Umbilical cord (tissue), 2 donors: ENCODE results near the gene ANKDD1B. TPM values are rescaled to one million over a fixed set of nuclear protein-coding genes. Genes with fewer than 3 reads are reported as not detected.
A peak's percentile ranks its signal among the peaks of the same experiment; 100 is the strongest.

Experiments used
- DNase-seq: peaks from one replicate; pipeline ENCODE4 v3.0.0-alpha.2; 2015; ENCODE audit warnings: low spot score
- total RNA-seq: library from RNA; depleted of rRNA; stranded (reverse); fragments of >200 nt; gene quantifications from one replicate; pipeline ENCODE4 v1.2.3, GENCODE V29; 2014; ENCODE audit warnings: low replicate concordance; ENCODE audit not compliant: insufficient read depth

ANKDD1B gene
- total RNA-seq, 1 donor from 2014 or later = 6.0 TPM

DNA sequence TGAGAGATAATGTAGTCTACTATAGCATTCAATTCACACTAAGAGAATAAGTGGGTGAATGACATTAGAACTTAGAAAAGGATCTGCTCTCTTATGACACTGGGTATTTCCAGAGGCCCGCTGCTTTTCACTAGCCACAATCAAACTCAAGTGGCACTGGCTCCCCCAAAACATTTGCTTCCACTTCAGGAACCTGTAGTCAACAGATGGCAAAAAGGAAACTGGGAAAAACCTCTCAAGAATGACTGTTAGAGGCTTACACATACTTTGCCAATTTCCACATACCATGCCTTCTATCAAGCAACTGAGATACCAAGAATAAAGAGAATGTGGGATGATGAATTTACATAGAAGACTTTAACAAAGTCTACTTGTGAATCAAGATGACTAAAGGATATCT is 94.8 kb downstream of the ANKDD1B start:
- no peak for DNase-seq

DNA sequence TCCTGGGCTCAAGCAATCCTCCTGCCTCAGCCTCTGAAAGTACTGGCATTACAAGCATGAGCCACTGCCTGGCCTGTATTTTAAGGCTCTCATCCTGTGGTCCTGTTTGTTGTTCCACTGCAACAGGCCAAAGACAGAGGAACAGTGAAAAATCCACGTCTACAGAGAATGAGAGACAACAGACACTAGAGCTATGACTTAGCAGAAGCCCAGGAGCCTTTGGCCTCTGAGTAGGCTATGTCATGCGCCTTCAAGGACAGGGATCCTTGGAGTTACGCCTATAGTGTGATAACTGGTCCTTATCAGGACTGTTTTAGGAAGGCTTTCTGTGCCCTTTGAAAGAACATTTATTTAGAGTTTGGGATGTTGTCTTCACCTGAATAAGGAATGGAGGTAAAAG is 95.5 kb downstream of the ANKDD1B start:
- no peak for DNase-seq

DNA sequence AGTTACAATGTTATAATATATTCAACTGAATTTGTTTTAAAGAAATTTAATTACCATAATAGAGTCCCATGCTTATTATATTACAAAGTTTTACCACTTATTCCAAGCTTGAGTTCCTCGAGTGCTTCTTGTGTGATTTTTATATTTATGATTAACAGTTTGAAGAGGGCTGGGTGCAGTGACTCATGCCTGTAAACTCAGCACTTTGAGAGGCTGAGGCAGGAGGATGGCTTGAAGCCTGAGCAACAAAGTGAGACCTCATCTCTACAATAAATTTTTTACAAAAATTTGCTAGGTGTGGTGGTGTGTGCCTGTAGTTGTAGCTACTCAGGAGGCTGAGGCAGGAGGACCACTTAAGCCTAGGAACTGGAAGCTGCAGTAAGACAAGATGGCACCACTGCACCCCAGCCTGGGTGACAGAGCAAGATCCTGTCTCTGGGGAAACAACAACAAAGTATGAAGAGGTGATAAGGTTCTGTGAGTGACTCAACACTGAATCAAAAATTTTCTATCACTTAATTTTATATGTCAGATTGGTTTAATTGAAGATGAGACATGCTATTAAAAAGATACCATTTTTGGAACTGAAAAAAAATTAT is 96.8 kb downstream of the ANKDD1B start:
- no peak for DNase-seq

- no peak for DNase-seq
Measured at GRCh38 chr5:75710637-75711036, 99.4 kb downstream of the ANKDD1B start.

- DNase-seq = no peak
Measured at GRCh38 chr5:75711151-75711550, 99.9 kb downstream of the ANKDD1B start.

GRCh38 chr5:75712091-75712490 is 100.8 kb downstream of the ANKDD1B start:
- DNase-seq = no peak

DNA sequence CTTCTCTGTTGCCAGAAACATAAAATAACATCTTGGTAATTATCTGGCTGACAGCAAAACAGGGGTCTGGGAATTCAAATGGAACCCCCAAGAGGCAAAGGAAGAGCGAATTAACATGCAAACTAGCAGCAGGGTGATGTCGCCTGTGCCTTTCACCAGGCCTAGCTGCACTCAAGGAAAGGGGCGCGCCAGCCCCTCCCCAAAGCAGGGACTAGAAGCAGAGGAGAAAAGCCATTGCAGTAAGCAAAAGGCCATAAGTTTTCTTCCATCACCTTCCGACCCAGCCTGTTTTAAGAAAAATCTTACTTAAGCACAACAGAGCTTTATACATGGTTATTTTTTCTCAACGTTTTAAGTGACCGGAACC is 105.4 kb downstream of the ANKDD1B start:
- DNase-seq = no peak

DNA sequence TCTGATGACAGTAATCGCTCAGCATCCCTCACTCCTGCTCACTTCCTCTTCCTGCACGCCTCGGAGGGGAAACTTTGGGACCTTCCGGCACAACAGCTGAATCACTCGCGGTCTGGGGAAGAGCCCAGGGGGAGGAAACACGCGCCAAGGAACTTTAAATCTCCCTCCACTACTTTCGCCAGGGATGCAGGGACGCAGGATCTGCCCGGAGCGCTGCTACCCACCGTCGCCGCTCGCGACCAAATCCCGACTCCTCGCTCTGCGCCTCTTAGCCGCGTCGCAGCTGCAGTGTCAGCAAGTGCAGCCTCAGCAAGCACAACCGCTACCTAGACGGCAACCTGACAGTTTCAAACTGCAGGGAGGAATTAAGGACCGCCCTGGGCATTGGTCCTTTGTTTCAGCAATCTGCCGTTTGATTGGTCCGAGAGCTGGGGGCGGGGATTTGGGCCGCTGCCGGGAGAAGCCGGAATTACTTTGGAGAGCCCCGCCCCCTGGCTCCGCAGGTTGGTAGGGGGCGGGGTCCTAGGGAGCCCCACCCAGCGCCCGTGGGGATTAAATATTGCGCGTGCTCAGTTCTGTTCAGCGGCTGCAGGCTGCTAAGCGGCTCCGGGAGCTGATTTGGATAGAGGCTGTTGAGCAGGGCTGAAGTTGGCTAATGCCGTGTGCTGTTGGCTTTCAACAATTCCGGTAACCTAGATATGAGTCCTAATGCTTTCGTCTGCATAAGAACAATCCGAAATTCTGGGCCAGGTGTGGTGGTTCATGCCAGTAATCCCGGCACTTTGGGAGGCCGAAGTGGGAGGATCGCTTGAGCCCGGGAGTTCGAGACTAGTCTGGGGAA is 106.0 kb downstream of the ANKDD1B start, which contains the start of gene POC5:
Gene POC5, minus strand, starts transcription at position 356 of the 841 bp plus-strand sequence. CDS start 4,500 bp downstream, outside the sequence.
- DNase-seq = peak; percentile 96

- no peak for DNase-seq
Measured at GRCh38 chr5:75720882-75721281, 109.6 kb downstream of the ANKDD1B start.

Other genes starting within 250 kb of the ANKDD1B start
- gene CERT1, start 99.8 kb upstream of the ANKDD1B start, total RNA-seq = 27.4 TPM
- 82.8 TPM for gene POLK, start 99.6 kb upstream of the ANKDD1B start, total RNA-seq
- 19.0 TPM for gene POC5, start 106.0 kb downstream of the ANKDD1B start, total RNA-seq